K562 (cell line): ENCODE data around the gene SLC24A3. TPM values are rescaled to one million over a fixed set of nuclear protein-coding genes. Genes with fewer than 3 reads are reported as not detected.

Source experiments
- ATAC-seq: fragments of 200-7000 bp; cut with Tn5 transposase; 3 replicates; pipeline ENCODE4 v1.9.1; 2020; ENCODE audit warnings: moderate library complexity
- BruUV-seq: library from RNA; stranded (reverse); fragments of 400-500 nt; replicated peaks from 2 replicates; lab custom pipeline; 2021; lab: Mats Ljungman, UMichigan
- CTCF ChIA-PET: fragments of 300-600 bp; formaldehyde crosslinking; extraction: SDS; loops from one replicate; lab custom pipeline; 2021; ENCODE audit warnings: low intra/inter-chr PET ratio; lab: Yijun Ruan, JAX
- POLR2A ChIA-PET: fragments of 300-600, 350-650 bp; sonication (Branson Sonifier 250); formaldehyde crosslinking; extraction: SDS; loops from one replicate; lab custom pipeline; 2021; ENCODE audit warnings: antibody characterized with exemption, inconsistent platforms; lab: Yijun Ruan, JAX
- DNase-seq, 4 experiments: peaks; one replicate each; pipeline versions ENCODE4 v3.0.0 to v3.0.0-alpha.2; 2011 to 2018; ENCODE audit warnings: low spot score in 3 of 4, mixed read lengths in 3 of 4; ENCODE audit errors: extremely low read depth in 1 of 4
- FAIRE-seq: peaks from 2 replicates; lab custom pipeline; 2011; peaks lifted over from hg19 to GRCh38; lab: Jason Lieb, UNC
- H2AFZ ChIP-seq: 2 replicates; pipeline ENCODE4 v1.6.0; 2011; ENCODE audit warnings: low read depth, low read length, control low read depth, inconsistent platforms
- H3K27ac ChIP-seq: fragments of 200-600 bp; 3 replicates; pipeline ENCODE4 v1.8.0; 2011; ENCODE audit warnings: low read depth, mild to moderate bottlenecking, control low read depth, inconsistent platforms, low read length, moderate library complexity, mixed read lengths; ENCODE audit errors: extremely low read depth
- H3K27me3 ChIP-seq, 2 experiments: fragments of 300-600 bp in 1 of 2; 2 replicates in 1 of 2; 3 replicates in 1 of 2; pipeline versions ENCODE4 v1.6.0 to v1.8.0; 2011; ENCODE audit warnings: inconsistent platforms in 2 of 2, low read length in 2 of 2, mild to moderate bottlenecking in 1 of 2, mixed read lengths in 1 of 2, moderate library complexity in 1 of 2; ENCODE audit not compliant: control insufficient read depth in 2 of 2, insufficient read depth in 2 of 2
- H3K36me3 ChIP-seq: fragments of 300-600 bp; 3 replicates; pipeline ENCODE4 v1.8.0; 2011; ENCODE audit warnings: mild to moderate bottlenecking, low read length, inconsistent platforms; ENCODE audit not compliant: control insufficient read depth, insufficient read depth
- H3K4me1 ChIP-seq, 2 experiments: fragments of 200-600 bp in 1 of 2; replicated peaks in 1 of 2; 2 replicates in 1 of 2; 3 replicates in 1 of 2; pipeline versions ENCODE4 v1.5.1 to v1.8.0; 2011; ENCODE audit warnings: inconsistent platforms in 2 of 2, low read length in 2 of 2, mild to moderate bottlenecking in 1 of 2, mixed read lengths in 1 of 2, moderate library complexity in 1 of 2; ENCODE audit not compliant: control insufficient read depth in 2 of 2, insufficient read depth in 2 of 2
- H3K4me2 ChIP-seq: 2 replicates; pipeline ENCODE4 v1.6.1; 2011; ENCODE audit warnings: low read length, control low read depth, inconsistent platforms, mixed read lengths; ENCODE audit not compliant: insufficient read depth
- H3K4me3 ChIP-seq: fragments of 200-600 bp; sonication (generic), shearing (Covaris generic); 2 replicates; pipeline ENCODE4 v1.5.1; 2016; ENCODE audit warnings: control low read depth, inconsistent platforms
- H3K79me2 ChIP-seq: fragments of 200-600 bp; 3 replicates; pipeline ENCODE4 v1.8.0; 2011; ENCODE audit warnings: low read length, inconsistent platforms; ENCODE audit not compliant: control insufficient read depth, insufficient read depth
- H3K9ac ChIP-seq, 2 experiments: 2 replicates each; pipeline versions ENCODE4 v1.6.0 to v1.6.1; 2011; ENCODE audit warnings: low read depth in 2 of 2, low read length in 2 of 2, control low read depth in 1 of 2, inconsistent platforms in 1 of 2, mild to moderate bottlenecking in 1 of 2, mixed read lengths in 1 of 2; ENCODE audit not compliant: insufficient read depth in 1 of 2
- H3K9me1 ChIP-seq: one replicate; pipeline ENCODE4 v1.6.0; 2011; ENCODE audit warnings: inconsistent platforms, mild to moderate bottlenecking, low read length, moderate library complexity; ENCODE audit not compliant: control insufficient read depth, insufficient read depth
- H3K9me3 ChIP-seq: replicated peaks from 2 replicates; pipeline ENCODE4 v1.5.1; 2011; ENCODE audit warnings: low read depth, low read length, inconsistent platforms; ENCODE audit not compliant: control insufficient read depth, insufficient read depth
- H4K20me1 ChIP-seq: replicated peaks from 2 replicates; pipeline ENCODE4 v1.6.1; 2011; ENCODE audit warnings: low read length, inconsistent platforms, mixed read lengths; ENCODE audit not compliant: control insufficient read depth, insufficient read depth
- NONO ChIP-seq, 2 experiments: fragments of 200-400 bp in 1 of 2; fragments of 450-650 bp in 1 of 2; formaldehyde crosslinking in 1 of 2; IDR thresholded peaks; 2 replicates each; pipeline ENCODE4 v1.6.1; 2017; ENCODE audit warnings: low read depth in 2 of 2, mild to moderate bottlenecking in 2 of 2, moderate library complexity in 2 of 2, low read length in 1 of 2
- ZNF224 ChIP-seq: sonication (generic); formaldehyde crosslinking; IDR thresholded peaks from 2 replicates; pipeline ENCODE4 v1.8.0; 2022; ENCODE audit warnings: mild to moderate bottlenecking, missing genetic modification reagents
- WGBS: fragments of 100-300 bp; shearing (Covaris generic); methylation state at CpG from one replicate; pipeline ENCODE4 v1.1.6; 2016; ENCODE audit warnings: low coverage, mixed read lengths; ENCODE audit not compliant: insufficient coverage; ENCODE audit errors: missing lambda C conversion rate; 5-methylcytosine and 5-hydroxymethylcytosine counted together
- in situ Hi-C: fragments of 300-500 bp; cut with MboI; formaldehyde crosslinking; loops from 4 replicates; pipeline ENCODE4 v1.15.0; 2018; ENCODE audit warnings: inconsistent platforms, mixed read lengths
- intact Hi-C: fragments of 100-400 bp; cut with micrococcal nuclease; formaldehyde crosslinking; loops from 2 replicates; pipeline ENCODE4 v1.14.2; 2022
- polyA plus RNA-seq, 8 experiments: library from polyadenylated mRNA; depleted of rRNA in 4 of 8; stranded (reverse) in 5 of 8; unstranded in 3 of 8; fragments of >200 nt; fragmentation: Nextera tagmentation in 2 of 8; fragmentation: Illumina TruSeq in 1 of 8; extraction: Ambion mirVana in 2 of 8; extraction: Trizol in 1 of 8; gene quantifications; 2 replicates each; pipeline versions ENCODE4 v1.2.1 to v1.2.3, GENCODE V29; 2011 to 2014; ENCODE audit warnings: inconsistent platforms in 1 of 8, missing spikeins in 1 of 8
- total RNA-seq, 7 experiments: library from RNA; depleted of rRNA in 6 of 7; stranded (reverse); fragments of >200 nt in 6 of 7; fragmentation: Illumina TruSeq in 2 of 7; extraction: Trizol in 2 of 7; gene quantifications; 2 replicates each; pipeline versions ENCODE4 v1.2.1 to v1.2.3, GENCODE V29; 2011 to 2021; ENCODE audit warnings: low replicate concordance in 1 of 7
- TF ChIP-seq, protein P1 (sequence below): fragments of 200-600 bp; sonication (generic); IDR thresholded peaks from one replicate; pipeline ENCODE4 v1.6.1; 2012; ENCODE audit warnings: mild to moderate bottlenecking, low read depth, low read length, inconsistent platforms
- TF ChIP-seq, protein P2 (sequence below): fragments of 450-650 bp; conservative IDR thresholded peaks from 2 replicates; pipeline ENCODE4 v1.6.1; 2016; ENCODE audit warnings: missing genetic modification characterization, low read depth, mild to moderate bottlenecking, control low read depth, missing compliant biosample characterization
- TF ChIP-seq, protein P3 (sequence below): sonication (generic); formaldehyde crosslinking; IDR thresholded peaks from 2 replicates; pipeline ENCODE4 v1.4.0; 2020; ENCODE audit warnings: mild to moderate bottlenecking, missing genetic modification reagents

Gene SLC24A3
- total and polyA plus RNA-seq, 9 of the 15 experiments (the other 6 are each of a cell fraction or from before 2014, with no cell fraction given), result not detected

DNA sequence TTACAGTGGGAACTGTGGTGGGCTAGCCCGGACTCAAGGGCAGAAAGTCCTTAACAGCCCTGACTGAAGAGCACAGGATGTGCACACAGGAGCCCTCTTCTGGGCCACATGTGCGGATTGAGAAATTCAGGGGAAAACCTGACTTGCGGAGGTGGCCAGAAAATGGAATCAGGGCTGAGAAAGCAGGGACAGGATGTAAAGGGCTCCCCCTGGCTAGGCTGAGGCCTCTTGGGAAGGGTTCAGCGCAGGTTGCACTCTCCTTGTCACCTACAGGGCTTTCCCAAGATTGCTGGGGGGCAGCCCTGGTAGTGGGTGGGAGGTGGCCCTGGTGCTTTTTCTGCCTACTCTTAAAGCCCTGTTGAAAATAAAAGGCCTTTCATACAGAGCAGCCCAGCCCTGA lies 251.2 kb downstream of the SLC24A3 start:
- H3K4me3 ChIP-seq, result no peak overlapping the region
- CTCF ChIA-PET, result no interaction called here
- TF ChIP-seq, protein P1, sequence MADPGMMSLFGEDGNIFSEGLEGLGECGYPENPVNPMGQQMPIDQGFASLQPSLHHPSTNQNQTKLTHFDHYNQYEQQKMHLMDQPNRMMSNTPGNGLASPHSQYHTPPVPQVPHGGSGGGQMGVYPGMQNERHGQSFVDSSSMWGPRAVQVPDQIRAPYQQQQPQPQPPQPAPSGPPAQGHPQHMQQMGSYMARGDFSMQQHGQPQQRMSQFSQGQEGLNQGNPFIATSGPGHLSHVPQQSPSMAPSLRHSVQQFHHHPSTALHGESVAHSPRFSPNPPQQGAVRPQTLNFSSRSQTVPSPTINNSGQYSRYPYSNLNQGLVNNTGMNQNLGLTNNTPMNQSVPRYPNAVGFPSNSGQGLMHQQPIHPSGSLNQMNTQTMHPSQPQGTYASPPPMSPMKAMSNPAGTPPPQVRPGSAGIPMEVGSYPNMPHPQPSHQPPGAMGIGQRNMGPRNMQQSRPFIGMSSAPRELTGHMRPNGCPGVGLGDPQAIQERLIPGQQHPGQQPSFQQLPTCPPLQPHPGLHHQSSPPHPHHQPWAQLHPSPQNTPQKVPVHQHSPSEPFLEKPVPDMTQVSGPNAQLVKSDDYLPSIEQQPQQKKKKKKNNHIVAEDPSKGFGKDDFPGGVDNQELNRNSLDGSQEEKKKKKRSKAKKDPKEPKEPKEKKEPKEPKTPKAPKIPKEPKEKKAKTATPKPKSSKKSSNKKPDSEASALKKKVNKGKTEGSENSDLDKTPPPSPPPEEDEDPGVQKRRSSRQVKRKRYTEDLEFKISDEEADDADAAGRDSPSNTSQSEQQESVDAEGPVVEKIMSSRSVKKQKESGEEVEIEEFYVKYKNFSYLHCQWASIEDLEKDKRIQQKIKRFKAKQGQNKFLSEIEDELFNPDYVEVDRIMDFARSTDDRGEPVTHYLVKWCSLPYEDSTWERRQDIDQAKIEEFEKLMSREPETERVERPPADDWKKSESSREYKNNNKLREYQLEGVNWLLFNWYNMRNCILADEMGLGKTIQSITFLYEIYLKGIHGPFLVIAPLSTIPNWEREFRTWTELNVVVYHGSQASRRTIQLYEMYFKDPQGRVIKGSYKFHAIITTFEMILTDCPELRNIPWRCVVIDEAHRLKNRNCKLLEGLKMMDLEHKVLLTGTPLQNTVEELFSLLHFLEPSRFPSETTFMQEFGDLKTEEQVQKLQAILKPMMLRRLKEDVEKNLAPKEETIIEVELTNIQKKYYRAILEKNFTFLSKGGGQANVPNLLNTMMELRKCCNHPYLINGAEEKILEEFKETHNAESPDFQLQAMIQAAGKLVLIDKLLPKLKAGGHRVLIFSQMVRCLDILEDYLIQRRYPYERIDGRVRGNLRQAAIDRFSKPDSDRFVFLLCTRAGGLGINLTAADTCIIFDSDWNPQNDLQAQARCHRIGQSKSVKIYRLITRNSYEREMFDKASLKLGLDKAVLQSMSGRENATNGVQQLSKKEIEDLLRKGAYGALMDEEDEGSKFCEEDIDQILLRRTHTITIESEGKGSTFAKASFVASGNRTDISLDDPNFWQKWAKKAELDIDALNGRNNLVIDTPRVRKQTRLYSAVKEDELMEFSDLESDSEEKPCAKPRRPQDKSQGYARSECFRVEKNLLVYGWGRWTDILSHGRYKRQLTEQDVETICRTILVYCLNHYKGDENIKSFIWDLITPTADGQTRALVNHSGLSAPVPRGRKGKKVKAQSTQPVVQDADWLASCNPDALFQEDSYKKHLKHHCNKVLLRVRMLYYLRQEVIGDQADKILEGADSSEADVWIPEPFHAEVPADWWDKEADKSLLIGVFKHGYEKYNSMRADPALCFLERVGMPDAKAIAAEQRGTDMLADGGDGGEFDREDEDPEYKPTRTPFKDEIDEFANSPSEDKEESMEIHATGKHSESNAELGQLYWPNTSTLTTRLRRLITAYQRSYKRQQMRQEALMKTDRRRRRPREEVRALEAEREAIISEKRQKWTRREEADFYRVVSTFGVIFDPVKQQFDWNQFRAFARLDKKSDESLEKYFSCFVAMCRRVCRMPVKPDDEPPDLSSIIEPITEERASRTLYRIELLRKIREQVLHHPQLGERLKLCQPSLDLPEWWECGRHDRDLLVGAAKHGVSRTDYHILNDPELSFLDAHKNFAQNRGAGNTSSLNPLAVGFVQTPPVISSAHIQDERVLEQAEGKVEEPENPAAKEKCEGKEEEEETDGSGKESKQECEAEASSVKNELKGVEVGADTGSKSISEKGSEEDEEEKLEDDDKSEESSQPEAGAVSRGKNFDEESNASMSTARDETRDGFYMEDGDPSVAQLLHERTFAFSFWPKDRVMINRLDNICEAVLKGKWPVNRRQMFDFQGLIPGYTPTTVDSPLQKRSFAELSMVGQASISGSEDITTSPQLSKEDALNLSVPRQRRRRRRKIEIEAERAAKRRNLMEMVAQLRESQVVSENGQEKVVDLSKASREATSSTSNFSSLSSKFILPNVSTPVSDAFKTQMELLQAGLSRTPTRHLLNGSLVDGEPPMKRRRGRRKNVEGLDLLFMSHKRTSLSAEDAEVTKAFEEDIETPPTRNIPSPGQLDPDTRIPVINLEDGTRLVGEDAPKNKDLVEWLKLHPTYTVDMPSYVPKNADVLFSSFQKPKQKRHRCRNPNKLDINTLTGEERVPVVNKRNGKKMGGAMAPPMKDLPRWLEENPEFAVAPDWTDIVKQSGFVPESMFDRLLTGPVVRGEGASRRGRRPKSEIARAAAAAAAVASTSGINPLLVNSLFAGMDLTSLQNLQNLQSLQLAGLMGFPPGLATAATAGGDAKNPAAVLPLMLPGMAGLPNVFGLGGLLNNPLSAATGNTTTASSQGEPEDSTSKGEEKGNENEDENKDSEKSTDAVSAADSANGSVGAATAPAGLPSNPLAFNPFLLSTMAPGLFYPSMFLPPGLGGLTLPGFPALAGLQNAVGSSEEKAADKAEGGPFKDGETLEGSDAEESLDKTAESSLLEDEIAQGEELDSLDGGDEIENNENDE, result no peak
- TF ChIP-seq NONO (IDR thresholded peaks at IDR 0.05; ENCODE audit: low read depth in 2 of 2, low read length in 1 of 2) (no peak), ZNF224 (no peak)
- TF ChIP-seq, protein P2, sequence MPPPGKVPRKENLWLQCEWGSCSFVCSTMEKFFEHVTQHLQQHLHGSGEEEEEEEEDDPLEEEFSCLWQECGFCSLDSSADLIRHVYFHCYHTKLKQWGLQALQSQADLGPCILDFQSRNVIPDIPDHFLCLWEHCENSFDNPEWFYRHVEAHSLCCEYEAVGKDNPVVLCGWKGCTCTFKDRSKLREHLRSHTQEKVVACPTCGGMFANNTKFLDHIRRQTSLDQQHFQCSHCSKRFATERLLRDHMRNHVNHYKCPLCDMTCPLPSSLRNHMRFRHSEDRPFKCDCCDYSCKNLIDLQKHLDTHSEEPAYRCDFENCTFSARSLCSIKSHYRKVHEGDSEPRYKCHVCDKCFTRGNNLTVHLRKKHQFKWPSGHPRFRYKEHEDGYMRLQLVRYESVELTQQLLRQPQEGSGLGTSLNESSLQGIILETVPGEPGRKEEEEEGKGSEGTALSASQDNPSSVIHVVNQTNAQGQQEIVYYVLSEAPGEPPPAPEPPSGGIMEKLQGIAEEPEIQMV, result no peak
- TF ChIP-seq, protein P3, sequence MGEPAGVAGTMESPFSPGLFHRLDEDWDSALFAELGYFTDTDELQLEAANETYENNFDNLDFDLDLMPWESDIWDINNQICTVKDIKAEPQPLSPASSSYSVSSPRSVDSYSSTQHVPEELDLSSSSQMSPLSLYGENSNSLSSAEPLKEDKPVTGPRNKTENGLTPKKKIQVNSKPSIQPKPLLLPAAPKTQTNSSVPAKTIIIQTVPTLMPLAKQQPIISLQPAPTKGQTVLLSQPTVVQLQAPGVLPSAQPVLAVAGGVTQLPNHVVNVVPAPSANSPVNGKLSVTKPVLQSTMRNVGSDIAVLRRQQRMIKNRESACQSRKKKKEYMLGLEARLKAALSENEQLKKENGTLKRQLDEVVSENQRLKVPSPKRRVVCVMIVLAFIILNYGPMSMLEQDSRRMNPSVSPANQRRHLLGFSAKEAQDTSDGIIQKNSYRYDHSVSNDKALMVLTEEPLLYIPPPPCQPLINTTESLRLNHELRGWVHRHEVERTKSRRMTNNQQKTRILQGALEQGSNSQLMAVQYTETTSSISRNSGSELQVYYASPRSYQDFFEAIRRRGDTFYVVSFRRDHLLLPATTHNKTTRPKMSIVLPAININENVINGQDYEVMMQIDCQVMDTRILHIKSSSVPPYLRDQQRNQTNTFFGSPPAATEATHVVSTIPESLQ (CRISPR knock-in tag), result no peak

More for the DNA sequence above, 251.2 kb downstream of the SLC24A3 start:
- H3K36me3 ChIP-seq, result no peaks in the 10 kb centered on the region
- H3K79me2 ChIP-seq, result no peaks in the 10 kb centered on the region
- H3K9me1 ChIP-seq, result no peaks in the 10 kb centered on the region
- POLR2A ChIA-PET, result no interaction called here
- H3K4me2 ChIP-seq, result no peak overlapping the region
- ATAC-seq, result no peak
- DNase-seq, result no peak
- in situ Hi-C loops, result no loop called here
- H3K9ac ChIP-seq, result no peak overlapping the region
- no peaks in the 10 kb centered on the region for H4K20me1 ChIP-seq
- H3K4me1 ChIP-seq, result no peaks in the 10 kb centered on the region
- H3K27ac ChIP-seq, result no peak overlapping the region
- H3K27me3 ChIP-seq, result no peaks in the 10 kb centered on the region
- intact Hi-C loops, result no loop called here
- no peak for FAIRE-seq
- no TSS peak for BruUV-seq
- WGBS, result 7% methylated on average over 3 of the region's 4 CpGs
- no peak overlapping the region for H2AFZ ChIP-seq
- no peaks in the 10 kb centered on the region for H3K9me3 ChIP-seq
